Skin of body (tissue), 2 donors: ENCODE data around the gene LRRC23. TPM values are rescaled to one million over a fixed set of nuclear protein-coding genes. Genes with fewer than 3 reads are reported as not detected.
A peak's percentile ranks its signal among the peaks of the same experiment; 100 is the strongest.

Source experiments
- DNase-seq: peaks from one replicate; lab custom pipeline; 2025; lab: John Stamatoyannopoulos, UW
- total RNA-seq: library from RNA; depleted of rRNA; stranded (reverse); fragments of >200 nt; gene quantifications from one replicate; pipeline ENCODE4 v1.2.3, GENCODE V29; 2014

Gene LRRC23
- total RNA-seq, 1 donor from 2014 or later, result 4.3 TPM

DNA sequence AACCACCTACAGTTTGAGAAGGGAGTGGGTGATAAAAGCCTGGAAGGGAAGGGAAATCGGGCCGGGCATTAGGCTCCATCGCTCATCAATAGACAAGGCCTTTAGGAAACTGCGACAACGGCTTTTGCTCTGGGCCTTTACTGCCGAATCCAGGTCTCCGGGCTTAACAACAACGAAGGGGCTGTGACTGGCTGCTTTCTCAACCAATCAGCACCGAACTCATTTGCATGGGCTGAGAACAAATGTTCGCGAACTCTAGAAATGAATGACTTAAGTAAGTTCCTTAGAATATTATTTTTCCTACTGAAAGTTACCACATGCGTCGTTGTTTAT is 38.7 kb downstream of the LRRC23 start:
- peak; percentile 98 for DNase-seq

DNA sequence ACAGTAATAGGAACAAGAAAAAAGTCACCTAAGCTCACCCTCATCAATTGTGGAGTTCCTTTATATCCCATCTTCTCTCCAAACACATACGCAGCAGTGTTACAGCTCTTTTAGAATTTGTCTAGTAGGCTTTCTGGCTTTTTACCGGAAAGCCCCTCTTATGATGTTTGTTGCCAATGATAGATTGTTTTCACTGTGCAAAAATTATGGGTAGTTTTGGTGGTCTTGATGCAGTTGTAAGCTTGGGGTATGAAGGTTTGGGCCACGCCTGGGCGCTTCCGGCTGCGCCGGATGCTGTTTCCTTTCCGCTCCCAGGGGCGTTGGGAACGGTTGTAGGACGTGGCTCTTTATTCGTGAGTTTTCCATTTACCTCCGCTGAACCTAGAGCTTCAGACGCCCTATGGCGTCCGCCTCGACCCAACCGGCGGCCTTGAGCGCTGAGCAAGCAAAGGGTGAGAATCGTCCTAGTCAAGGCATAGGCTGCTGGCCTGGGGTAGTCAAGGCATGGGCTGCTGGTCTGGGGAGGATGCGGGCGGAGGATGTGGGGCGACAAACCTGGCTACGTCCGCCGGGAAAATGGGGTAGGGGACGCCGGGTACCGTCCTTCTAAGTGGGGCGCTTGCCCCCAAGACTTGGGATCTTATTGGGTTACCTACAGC is 39.2 kb downstream of the LRRC23 start, which contains the start of the genes C12orf57 and RNU7-1:
TSS of gene C12orf57 (plus strand) at position 301 of the 659 bp plus-strand sequence. CDS start at position 401, 100 bp downstream.
TSS of gene RNU7-1 (plus strand) at position 95 of the 659 bp plus-strand sequence.
- peak; percentile 98 for DNase-seq

- DNase-seq, result peak; percentile 92
Measured at GRCh38 chr12:6944381-6945186, 40.0 kb downstream of the LRRC23 start.

- no peak for DNase-seq
Measured at GRCh38 chr12:6945613-6946012, 41.0 kb downstream of the LRRC23 start.

DNA sequence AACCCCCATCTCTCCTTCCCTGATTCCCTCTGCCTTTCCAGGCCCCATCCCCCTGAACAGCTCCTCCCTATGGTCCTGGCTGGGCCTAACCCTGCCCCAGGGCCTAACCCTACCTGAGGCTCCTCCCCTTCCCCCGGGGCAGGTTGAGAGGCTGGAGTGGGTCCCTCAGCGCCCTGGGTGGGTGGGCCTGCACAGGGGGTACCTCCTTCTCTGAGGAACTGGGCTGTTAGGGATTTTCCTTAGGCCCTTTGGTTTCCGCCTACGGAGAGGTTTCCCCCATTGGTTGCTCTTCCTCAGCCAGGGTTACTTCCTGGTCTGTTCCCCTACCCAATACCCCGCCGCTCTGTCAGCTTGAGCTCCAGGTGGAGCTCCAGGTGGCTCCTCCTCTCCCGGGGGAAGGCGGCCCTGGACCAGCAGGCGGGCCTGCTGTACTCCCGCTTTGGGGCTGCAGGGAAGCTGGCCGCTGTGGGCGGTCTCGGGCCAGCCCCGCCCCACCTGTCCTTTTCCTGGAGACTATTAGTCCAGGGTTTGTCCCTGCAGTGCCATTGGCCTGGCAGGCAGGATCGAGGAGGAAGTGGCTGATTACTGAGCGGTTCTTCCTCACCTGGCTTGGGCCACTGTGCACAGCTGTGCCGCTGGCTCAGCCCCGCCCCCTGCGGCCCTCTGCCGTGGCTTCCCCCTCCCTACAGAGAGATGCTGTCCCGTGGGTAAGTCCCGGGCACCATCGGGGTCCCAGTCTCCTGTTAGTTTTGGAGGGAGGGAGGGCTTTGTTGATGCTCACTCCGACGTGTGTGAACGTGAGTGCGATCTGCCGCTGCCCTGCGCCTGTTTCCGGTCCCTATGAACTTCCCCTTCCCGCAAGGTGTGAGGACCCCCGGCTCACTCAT is 41.7 kb downstream of the LRRC23 start:
- no peak for DNase-seq

GRCh38 chr12:6946920-6947374 is 42.3 kb downstream of the LRRC23 start:
- DNase-seq, result no peak

GRCh38 chr12:6947615-6948014 is 43.0 kb downstream of the LRRC23 start:
- DNase-seq, result no peak

GRCh38 chr12:6948873-6949594 is 44.4 kb downstream of the LRRC23 start:
- DNase-seq, result no peak

GRCh38 chr12:6950401-6950801 is 45.8 kb downstream of the LRRC23 start:
- DNase-seq, result no peak

DNA sequence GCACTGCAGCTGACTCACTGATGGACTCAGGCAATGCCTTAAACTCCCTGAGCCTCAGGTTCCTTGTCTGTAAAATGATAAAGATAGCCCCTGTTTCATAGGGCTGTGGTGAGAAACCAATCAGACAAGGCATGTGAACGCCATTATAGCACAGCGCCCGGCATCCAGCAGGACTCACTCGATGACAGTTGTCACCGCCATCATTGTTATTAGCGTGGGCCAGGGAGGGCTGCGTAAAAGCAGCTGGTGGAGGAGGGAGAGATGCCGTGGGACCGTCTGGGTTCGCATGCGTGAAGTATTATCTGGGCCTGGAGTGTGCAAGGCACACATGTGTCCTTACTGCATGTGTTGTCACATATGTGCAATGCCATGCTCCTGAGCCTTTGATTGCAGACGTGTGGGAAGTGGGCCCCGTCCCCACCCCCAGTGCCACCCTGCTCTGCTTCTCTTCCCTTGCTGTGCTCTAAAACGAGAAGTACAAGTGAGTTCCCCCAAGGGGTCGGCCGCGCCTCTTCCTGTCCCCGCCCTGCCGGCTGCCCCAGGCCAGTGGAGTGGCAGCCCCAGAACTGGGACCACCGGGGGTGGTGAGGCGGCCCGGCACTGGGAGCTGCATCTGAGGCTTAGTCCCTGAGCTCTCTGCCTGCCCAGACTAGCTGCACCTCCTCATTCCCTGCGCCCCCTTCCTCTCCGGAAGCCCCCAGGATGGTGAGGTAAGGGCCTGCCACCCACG is 46.4 kb downstream of the LRRC23 start, which contains the start of gene PTPN6:
TSS of gene PTPN6 (plus strand) at position 546 of the 730 bp plus-strand sequence. CDS start at position 703, 157 bp downstream.
- DNase-seq, result peak; percentile 25

- DNase-seq, result no peak
Measured at GRCh38 chr12:6951551-6952120, 47.0 kb downstream of the LRRC23 start.

GRCh38 chr12:6952121-6952862 is 47.7 kb downstream of the LRRC23 start:
- DNase-seq, result no peak

DNA sequence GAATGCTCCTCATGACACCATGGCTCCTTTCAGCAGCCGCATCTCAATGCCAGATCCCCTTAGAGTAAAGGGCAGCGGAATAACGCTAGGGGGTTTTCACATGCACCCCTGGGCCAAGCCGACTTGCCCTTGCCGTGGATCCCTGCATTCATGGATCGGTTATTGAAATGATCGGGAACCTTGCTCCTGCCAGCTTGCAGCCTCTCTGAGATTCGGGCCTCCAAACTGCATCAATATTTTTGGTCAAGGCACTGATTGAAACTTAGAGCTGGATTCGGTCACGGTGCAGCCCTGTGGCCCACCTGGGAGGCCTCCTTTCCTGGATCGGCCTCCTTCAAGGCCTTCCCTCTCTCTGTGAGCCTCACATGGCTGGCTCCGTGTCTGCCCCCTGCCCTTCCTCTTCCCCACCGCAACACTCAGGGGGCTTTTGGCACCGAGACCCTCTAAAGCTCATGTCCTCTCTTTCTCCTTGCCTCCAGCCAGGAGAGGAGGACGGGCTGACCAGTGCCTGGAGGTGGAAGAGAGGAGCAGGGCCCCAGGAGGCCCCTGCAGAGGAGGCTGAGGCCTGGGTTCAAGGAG is 48.3 kb downstream of the LRRC23 start:
- no peak for DNase-seq

- peak; percentile 69 for DNase-seq
Measured at GRCh38 chr12:6953442-6954315, 49.1 kb downstream of the LRRC23 start.

GRCh38 chr12:6954316-6955107 is 49.9 kb downstream of the LRRC23 start:
- DNase-seq, result no peak

GRCh38 chr12:6955108-6956020 is 50.7 kb downstream of the LRRC23 start:
- no peak for DNase-seq
